NCI-H2227 treated with DMSO at 0.1 percent for 48 hours (cell line): ENCODE measurements around the gene SLC35F4.
A peak's percentile ranks its signal among the peaks of the same experiment; 100 is the strongest.
"Not testable (repeated sequence)": the region's sequence is repeated elsewhere in the genome, so short reads cannot be mapped to it uniquely, and the experiment has no call there.

Experiments
- DNase-seq: peaks from one replicate; lab custom pipeline; 2025; lab: John Stamatoyannopoulos, UW

Gene SLC35F4

DNA sequence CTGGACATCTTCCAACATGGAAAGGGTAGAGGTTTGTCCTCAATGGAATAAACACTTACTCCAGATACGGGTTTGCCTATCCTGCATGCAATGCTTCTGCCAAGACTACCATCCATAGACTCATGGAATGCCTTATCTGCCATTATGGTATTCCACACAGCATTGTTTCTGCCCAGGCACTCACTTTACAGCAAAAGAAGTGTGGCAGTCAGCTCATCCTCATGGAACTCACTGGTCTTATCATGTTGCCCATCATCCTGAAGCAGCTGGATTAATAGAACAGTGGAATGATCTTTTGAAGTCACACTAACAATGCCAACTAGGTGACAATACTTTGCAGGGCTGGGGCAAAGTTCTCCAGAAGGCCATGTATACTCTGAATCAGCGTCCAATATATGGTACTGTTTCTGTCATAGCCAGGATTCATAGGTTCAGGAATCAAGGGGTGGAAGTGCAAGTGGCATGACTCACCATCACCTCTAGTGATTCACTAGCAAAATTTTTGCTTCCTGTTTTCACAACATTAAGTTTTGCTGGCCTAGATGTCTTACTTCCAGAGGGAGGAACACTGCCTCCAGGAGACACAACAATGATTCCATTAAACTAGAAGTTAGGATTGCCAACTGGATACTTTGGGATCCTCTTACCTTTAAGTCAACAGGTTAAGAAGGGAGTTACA is 140.4 kb downstream of the SLC35F4 start:
- DNase-seq = no peak

GRCh38 chr14:57722141-57722540 is 143.8 kb downstream of the SLC35F4 start:
- not testable (repeated sequence) for DNase-seq

GRCh38 chr14:57714487-57714931 is 151.4 kb downstream of the SLC35F4 start:
- DNase-seq = no peak

DNA sequence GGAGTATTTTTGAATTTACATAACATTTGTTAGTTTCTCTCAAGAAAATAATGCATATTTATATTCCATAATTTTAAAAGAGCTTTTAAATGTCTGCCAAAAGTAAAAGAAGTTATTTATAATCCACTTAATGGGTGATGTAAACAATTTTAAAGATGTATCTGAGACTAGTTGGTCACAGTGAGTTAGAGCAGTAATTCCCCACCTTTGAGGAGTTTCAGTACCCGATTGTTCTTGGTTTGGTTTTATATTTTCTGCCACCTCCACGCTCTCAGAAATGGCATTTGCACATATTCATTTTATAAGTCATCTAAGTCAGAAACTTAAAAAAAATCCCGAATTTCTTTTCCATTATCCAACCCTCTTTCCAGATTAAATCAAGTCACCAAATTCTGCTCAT is 153.2 kb downstream of the SLC35F4 start:
- DNase-seq = no peak

- DNase-seq = no peak
Measured at GRCh38 chr14:57712102-57712501, 153.8 kb downstream of the SLC35F4 start.

DNA sequence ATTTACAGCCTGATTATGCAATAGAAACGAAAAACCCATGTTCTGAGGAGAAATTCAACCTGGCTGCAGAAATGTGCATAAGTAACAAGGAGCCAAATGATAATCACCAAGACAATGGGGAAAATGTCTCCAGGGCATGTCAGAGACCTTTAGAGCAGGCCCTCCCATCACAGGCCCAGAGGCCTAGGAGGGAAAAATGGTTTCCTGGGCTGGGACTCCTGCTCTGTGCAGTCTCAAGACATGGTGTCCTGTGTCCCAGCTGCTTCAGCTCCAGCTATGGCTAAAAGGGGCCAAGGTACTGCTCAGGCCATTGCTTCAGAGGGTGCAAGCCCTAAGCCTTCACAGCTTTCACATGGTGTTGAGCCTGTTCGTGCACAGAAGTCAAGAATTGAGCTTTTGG is 156.0 kb downstream of the SLC35F4 start:
- DNase-seq = no peak

DNA sequence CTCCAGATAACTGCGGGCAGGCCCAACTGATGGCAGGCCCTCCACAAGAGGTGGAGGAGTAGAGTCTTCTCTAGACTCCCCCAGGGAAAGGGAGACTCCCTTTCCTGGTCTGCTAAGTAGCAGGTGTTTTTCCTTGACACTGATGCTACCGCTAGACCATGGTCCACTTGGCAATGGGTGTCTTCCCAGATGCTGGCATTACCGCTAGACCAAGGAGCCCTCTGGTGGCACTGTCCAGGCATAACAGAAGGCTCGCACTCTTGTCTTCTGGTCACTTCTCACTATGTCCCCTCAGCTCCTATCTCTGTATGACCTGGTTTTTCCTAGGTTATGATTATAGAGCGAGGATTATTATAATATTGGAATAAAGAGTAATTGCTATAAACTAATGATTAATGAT is 156.8 kb downstream of the SLC35F4 start:
- not testable (repeated sequence) for DNase-seq

DNA sequence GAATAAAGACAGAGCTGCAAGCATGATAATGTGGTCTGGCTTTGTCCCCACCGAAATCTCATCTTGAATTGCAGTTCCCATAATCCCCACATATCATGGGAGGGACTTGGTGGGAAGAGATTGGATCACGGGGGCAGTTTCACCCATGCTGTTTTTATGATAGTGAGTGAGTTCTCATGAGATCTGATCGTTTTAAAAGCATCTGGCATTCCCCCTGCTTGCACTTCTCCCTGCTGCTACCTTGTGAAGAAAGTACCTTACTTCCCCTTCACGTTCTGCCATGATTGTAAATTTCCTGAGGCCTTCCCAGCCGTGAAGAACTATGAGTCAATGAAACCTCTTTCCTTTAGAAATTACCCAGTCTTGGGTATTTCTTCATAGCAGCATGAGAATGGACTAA is 158.7 kb downstream of the SLC35F4 start:
- no peak for DNase-seq

DNA sequence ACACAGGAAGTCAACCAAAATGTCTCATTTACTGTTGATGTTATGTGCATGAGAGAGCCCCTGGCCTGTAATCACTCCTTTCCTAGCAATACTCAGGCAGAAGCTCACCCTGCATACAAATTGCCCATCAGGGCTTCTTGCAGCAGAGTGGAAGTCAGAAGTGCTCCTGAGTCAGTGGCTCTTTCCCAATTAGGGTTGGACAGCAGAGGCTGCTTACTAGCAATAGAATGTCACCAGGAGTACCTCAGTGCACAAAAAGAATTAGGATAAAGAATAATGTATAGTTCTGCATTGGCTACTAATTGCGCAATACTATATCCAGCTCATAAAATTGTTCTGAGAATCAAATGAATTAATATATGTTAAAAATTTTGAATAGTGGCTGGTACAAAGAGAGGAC is 161.1 kb downstream of the SLC35F4 start:
- no peak for DNase-seq

DNA sequence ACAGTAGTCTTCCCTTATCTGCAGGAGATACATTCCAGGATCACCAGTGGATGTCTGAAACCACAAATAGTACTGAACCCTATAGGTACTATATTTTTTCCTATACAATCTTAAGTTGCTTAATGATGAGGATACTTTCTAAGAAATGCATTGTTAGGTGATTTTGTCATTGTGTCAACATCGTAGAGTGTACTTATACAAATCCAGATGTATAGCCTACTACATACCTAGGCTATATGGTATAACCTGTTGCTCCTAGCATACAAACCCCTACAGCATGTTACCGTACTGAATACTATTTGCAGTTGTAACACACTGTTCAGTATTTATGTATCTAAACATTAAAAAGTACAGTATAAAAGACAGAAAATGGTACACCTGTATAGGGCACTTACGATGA is 165.9 kb downstream of the SLC35F4 start:
- DNase-seq = no peak

DNA sequence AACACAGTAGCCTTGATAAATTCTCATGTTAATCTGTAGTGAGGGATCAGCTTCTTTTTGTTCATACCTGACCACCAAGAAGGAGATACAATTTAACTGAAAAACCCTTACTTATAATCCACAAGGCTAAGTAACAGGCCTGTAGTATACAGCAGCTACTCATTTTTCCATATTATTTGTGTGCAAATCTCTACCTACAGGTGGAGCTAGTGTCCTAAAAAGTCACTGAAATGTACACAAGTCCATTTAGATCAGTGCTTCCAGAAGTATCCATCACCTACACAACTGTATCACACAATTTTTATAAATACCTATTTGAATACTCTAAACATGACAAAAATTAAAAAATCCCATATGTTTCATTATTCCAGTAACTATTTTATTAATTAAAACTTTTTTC is 173.2 kb downstream of the SLC35F4 start:
- peak; percentile 22 for DNase-seq

- peak; percentile 31 for DNase-seq
Measured at GRCh38 chr14:57687416-57687815, 178.5 kb downstream of the SLC35F4 start.

GRCh38 chr14:57686304-57686703 is 179.6 kb downstream of the SLC35F4 start:
- DNase-seq = peak; percentile 61

- DNase-seq = no peak
Measured at GRCh38 chr14:57671021-57671420, 194.9 kb downstream of the SLC35F4 start.

GRCh38 chr14:57660208-57660607 is 205.7 kb downstream of the SLC35F4 start:
- no peak for DNase-seq

DNA sequence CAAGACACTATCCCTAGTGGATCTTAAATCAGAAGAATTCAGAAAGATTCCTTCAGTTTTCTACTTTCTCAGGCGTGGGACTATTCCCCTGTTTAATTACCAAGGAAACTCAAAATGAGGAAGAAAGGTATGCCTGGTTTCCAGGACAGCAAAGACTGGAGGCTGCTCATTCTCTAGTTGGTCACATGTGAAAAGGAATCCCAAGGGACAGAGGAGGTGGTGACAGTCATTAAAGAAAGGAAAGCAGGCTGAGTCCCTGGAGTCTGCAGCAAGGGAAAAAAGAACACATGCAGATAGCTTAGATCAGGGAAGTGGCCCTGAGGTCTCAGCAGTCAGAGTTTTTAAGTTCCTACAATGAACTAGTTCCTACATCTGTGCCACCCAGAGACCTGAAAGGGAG is 206.8 kb downstream of the SLC35F4 start:
- no peak for DNase-seq

GRCh38 chr14:57657487-57657886 is 208.4 kb downstream of the SLC35F4 start:
- no peak for DNase-seq

GRCh38 chr14:57656853-57657252 is 209.0 kb downstream of the SLC35F4 start:
- no peak for DNase-seq

DNA sequence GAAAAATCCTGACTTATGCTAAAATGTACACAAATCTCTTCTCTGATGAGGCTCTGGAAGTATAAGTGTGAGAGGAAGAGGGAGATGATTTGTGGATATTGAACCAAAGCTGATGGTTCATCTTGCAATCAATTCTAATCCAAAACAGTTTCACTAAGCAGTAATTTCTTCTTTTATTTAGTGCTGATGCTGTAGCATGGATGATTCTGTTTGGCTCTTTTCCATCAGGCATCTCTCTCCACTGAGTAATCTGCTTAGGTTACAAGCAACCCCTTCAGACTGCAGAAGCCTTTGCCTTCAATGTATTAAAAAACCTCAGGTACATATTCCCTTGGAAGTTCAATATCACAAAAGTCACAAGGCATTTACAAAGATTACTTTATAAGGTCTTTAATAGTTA is 213.1 kb downstream of the SLC35F4 start:
- DNase-seq = no peak

DNA sequence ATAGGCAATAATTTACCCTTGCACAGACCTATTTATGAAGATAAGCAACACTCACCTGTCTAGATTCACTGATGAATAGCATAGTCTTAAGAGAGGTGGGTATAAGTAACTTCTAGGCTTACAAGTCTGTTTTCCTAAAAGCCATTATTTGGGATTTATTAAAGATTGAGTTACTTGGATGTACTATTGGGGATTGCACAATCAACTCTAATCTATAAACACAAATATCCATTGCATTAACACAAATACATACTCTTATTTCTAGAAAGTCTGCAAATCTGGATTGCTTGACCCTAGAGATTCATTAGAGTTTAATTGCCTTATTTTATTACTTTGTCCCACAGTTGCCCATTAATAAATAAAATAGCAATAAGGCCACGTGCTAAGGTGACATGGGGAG is 224.1 kb downstream of the SLC35F4 start:
- no peak for DNase-seq

DNA sequence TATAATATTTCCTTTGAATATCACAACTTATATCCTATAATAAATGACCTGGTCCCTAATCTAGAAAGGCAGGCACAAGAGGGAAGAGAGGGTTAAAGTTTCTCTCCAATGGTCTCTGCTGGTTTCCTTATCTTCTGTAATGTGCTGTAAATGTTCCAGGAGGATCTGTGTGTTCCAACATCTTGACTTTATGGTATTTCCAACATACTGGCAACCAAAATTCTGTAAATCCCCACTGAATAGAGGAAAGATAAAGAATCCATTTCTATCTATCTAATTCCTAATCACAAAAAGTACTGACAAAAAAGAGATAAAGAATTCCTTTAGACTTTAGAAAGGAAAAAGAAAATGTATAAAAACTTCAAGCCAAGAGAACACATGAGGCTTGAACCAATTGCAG is 225.9 kb downstream of the SLC35F4 start:
- no peak for DNase-seq

GRCh38 chr14:57637901-57638300 is 228.0 kb downstream of the SLC35F4 start:
- DNase-seq = no peak

DNA sequence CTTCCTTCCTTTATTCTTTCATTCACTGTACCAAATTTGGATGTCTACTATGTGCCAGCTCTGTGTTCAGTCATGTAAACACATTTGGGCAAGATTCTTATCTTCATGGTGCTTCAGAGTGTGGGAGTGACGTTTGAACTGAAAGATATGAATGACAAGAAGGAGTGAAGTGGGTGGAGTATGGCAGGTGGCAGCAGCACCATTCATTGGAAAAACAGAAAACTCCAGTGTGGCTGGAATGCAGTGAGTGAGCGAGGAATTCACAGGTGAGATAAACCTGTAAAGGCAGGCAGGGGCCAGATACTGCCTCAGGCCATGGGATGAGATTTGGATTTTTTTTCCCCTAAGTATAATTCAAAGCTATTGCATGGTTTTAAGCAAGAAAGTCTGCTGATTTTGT is 231.6 kb downstream of the SLC35F4 start:
- DNase-seq = no peak

- DNase-seq = no peak
Measured at GRCh38 chr14:57632649-57633048, 233.2 kb downstream of the SLC35F4 start.
